T-helper 1 cell treated with Interleukin-12 subunit alpha and Interleukin-12 subunit beta and Interleukin-4 antibody, amounts not matched to agents 30 ng/mL and 1 ng/mL, for 36 hours (primary cell): ENCODE measurements around the gene SPINT1. TPM values are rescaled to one million over a fixed set of nuclear protein-coding genes. Genes with fewer than 3 reads are reported as not detected.

Experiments
- intact Hi-C: fragments of 100-400 bp; cut with micrococcal nuclease; formaldehyde crosslinking; loops from one replicate; pipeline ENCODE4 v1.15.1; 2024
- total RNA-seq: library from RNA; stranded (reverse); gene quantifications from 2 replicates; pipeline ENCODE4 v1.2.3, GENCODE V29; 2022

Gene SPINT1
- 4.5 and 4.7 TPM in 2 replicates for total RNA-seq

GRCh38 chr15:40843885-40844695 is at the start of gene SPINT1:
Gene SPINT1 (plus strand): TSS chr15:40844048. CDS start chr15:40844555, 507 bp downstream.
- intact Hi-C loops: loop anchor here (2.0 kb wide), 1 partner anchor 15 kb away; no protein-coding TSS in a partner anchor

- intact Hi-C loops: no loop called here
Observed at GRCh38 chr15:40796041-40796440, 47.8 kb upstream of the SPINT1 start.

- intact Hi-C loops: no loop called here
Observed at GRCh38 chr15:40796512-40796911, 47.3 kb upstream of the SPINT1 start.

- intact Hi-C loops: no loop called here
Observed at GRCh38 chr15:40799523-40799922, 44.3 kb upstream of the SPINT1 start.

- intact Hi-C loops: no loop called here
Observed at GRCh38 chr15:40803076-40803475, 40.8 kb upstream of the SPINT1 start.

GRCh38 chr15:40803688-40804087 is 40.2 kb upstream of the SPINT1 start:
- intact Hi-C loops: no loop called here

GRCh38 chr15:40806672-40807027 is 37.2 kb upstream of the SPINT1 start:
- intact Hi-C loops: loop anchor here (1.0 kb wide), 6 partner anchors 19 to 212 kb away; partner anchors contain the start of genes GCHFR, KNL1, RAD51 and RMDN3

- intact Hi-C loops: loop anchor here (1.0 kb wide), 6 partner anchors 20 to 213 kb away; partner anchors contain the start of genes GCHFR, KNL1, RAD51 and RMDN3
Observed at GRCh38 chr15:40807028-40807887, 36.6 kb upstream of the SPINT1 start, which contains the start of the genes DNAJC17 and ZFYVE19. Gene DNAJC17 (minus strand): TSS chr15:40807473. CDS start chr15:40807446, 27 bp downstream. Gene ZFYVE19 (plus strand): TSS chr15:40807089. CDS start chr15:40807590, 501 bp downstream.

- intact Hi-C loops: loop anchor here (1.0 kb wide), 6 partner anchors 21 to 214 kb away; partner anchors contain the start of genes GCHFR, KNL1, RAD51 and RMDN3
Observed at GRCh38 chr15:40807888-40808461, 35.9 kb upstream of the SPINT1 start.

GRCh38 chr15:40808861-40809450 is 34.9 kb upstream of the SPINT1 start:
- intact Hi-C loops: no loop called here

- intact Hi-C loops: no loop called here
Observed at GRCh38 chr15:40812721-40813425, 31.0 kb upstream of the SPINT1 start.

- intact Hi-C loops: no loop called here
Observed at GRCh38 chr15:40815042-40815698, 28.7 kb upstream of the SPINT1 start.

GRCh38 chr15:40819048-40819447 is 24.8 kb upstream of the SPINT1 start:
- intact Hi-C loops: no loop called here

- intact Hi-C loops: no loop called here
Observed at GRCh38 chr15:40821195-40821594, 22.7 kb upstream of the SPINT1 start.

GRCh38 chr15:40823572-40824343 is 20.1 kb upstream of the SPINT1 start:
- intact Hi-C loops: no loop called here

- intact Hi-C loops: no loop called here
Observed at GRCh38 chr15:40825661-40826422, 18.0 kb upstream of the SPINT1 start.

- intact Hi-C loops: no loop called here
Observed at GRCh38 chr15:40826423-40827075, 17.3 kb upstream of the SPINT1 start.
